Liver (tissue), 10 donors: ENCODE measurements around the gene SMYD1. TPM values are rescaled to one million over a fixed set of nuclear protein-coding genes. Genes with fewer than 3 reads are reported as not detected.

Experiments used
- DNase-seq: peaks from one replicate; pipeline ENCODE4 v3.0.0-alpha.2; 2017; ENCODE audit warnings: low spot score
- H3K27ac ChIP-seq, 2 donors: one replicate each; pipeline ENCODE4 v1.7.0; 2013; ENCODE audit warnings: inconsistent platforms in 2 of 2, low read length in 2 of 2, control low read depth in 1 of 2, low read depth in 1 of 2, mild to moderate bottlenecking in 1 of 2
- H3K27me3 ChIP-seq, 4 donors: one replicate each; pipeline versions ENCODE4 v1.6.1 to v1.7.0; 2013; ENCODE audit warnings: low read length in 3 of 4, inconsistent platforms in 1 of 4, mild to moderate bottlenecking in 1 of 4, moderate library complexity in 1 of 4; ENCODE audit not compliant: control insufficient read depth in 4 of 4, insufficient read depth in 4 of 4
- H3K36me3 ChIP-seq, 4 donors: one replicate each; pipeline versions ENCODE4 v1.6.1 to v1.7.0; 2013; ENCODE audit warnings: low read length in 3 of 4, mild to moderate bottlenecking in 3 of 4, low read depth in 1 of 4, moderate library complexity in 1 of 4; ENCODE audit not compliant: control insufficient read depth in 4 of 4, insufficient read depth in 3 of 4
- H3K4me1 ChIP-seq, 4 donors: one replicate each; pipeline versions ENCODE4 v1.6.1 to v1.7.0; 2013; ENCODE audit warnings: low read length in 3 of 4, mild to moderate bottlenecking in 3 of 4, moderate library complexity in 1 of 4; ENCODE audit not compliant: control insufficient read depth in 4 of 4, insufficient read depth in 4 of 4
- H3K4me3 ChIP-seq, 3 donors: one replicate each; pipeline versions ENCODE4 v1.6.1 to v1.7.0; 2013; ENCODE audit warnings: low read length in 3 of 3, control low read depth in 1 of 3, low read depth in 1 of 3, mild to moderate bottlenecking in 1 of 3
- H3K9ac ChIP-seq, 2 donors: one replicate each; pipeline ENCODE4 v1.7.0; 2013; ENCODE audit warnings: low read length in 2 of 2, mild to moderate bottlenecking in 2 of 2, moderate library complexity in 2 of 2, control low read depth in 1 of 2, low read depth in 1 of 2
- H3K9me3 ChIP-seq, 4 donors: one replicate each; pipeline versions ENCODE4 v1.6.1 to v1.7.0; 2013; ENCODE audit warnings: low read length in 3 of 4; ENCODE audit not compliant: control insufficient read depth in 4 of 4
- EGR1 ChIP-seq, 2 donors: IDR thresholded peaks; 2 replicates each; pipeline ENCODE4 v1.6.1; 2016 to 2018; ENCODE audit warnings: antibody characterized with exemption in 2 of 2, low read depth in 2 of 2
- FOXA2 ChIP-seq: IDR thresholded peaks from 2 replicates; pipeline ENCODE4 v1.6.1; 2016; ENCODE audit warnings: antibody characterized with exemption
- GABPA ChIP-seq, 2 donors: IDR thresholded peaks in 1 of 2; conservative IDR thresholded peaks in 1 of 2; 2 replicates each; pipeline ENCODE4 v1.6.1; 2016; ENCODE audit warnings: antibody characterized with exemption in 2 of 2, mild to moderate bottlenecking in 1 of 2, moderate library complexity in 1 of 2
- HNF4A ChIP-seq, 2 donors: conservative IDR thresholded peaks; 2 replicates each; pipeline ENCODE4 v1.6.1; 2016; ENCODE audit warnings: antibody characterized with exemption in 2 of 2, mild to moderate bottlenecking in 2 of 2
- HNF4G ChIP-seq: IDR thresholded peaks from 2 replicates; pipeline ENCODE4 v1.6.1; 2016; ENCODE audit warnings: antibody characterized with exemption
- JUND ChIP-seq, 2 donors: IDR thresholded peaks; 2 replicates each; pipeline ENCODE4 v1.6.1; 2016; ENCODE audit warnings: antibody characterized with exemption in 2 of 2
- NR2F2 ChIP-seq: IDR thresholded peaks from 2 replicates; pipeline ENCODE4 v1.6.1; 2016; ENCODE audit warnings: antibody characterized with exemption
- RAD21 ChIP-seq, 2 donors: IDR thresholded peaks; 2 replicates each; pipeline ENCODE4 v1.6.1; 2016; ENCODE audit warnings: antibody characterized with exemption in 2 of 2, mild to moderate bottlenecking in 2 of 2
- SP1 ChIP-seq: IDR thresholded peaks from 2 replicates; pipeline ENCODE4 v1.6.1; 2018; ENCODE audit warnings: antibody characterized with exemption, mild to moderate bottlenecking
- WGBS: extraction: QIAGEN DNeasy Blood & Tissue Kit; methylation state at CpG from one replicate; pipeline ENCODE4 v1.1.7; 2013; 5-methylcytosine and 5-hydroxymethylcytosine counted together
- polyA plus RNA-seq, 2 donors: library from polyadenylated mRNA; stranded (reverse) in 1 of 2; unstranded in 1 of 2; fragments of 200-250 nt in 1 of 2; fragments of >200 nt in 1 of 2; fragmentation: Nextera tagmentation in 1 of 2; extraction: Ambion mirVana in 1 of 2; gene quantifications; one replicate each; pipeline versions ENCODE4 v1.2.1 to v1.2.3, GENCODE V29; 2013 to 2015
- small RNA-seq: library from RNA; depleted of rRNA; stranded (forward); fragments of <200 nt; gene quantifications from one replicate; pipeline ENCODE3, GENCODE V24; 2014
- total RNA-seq, 2 donors: library from RNA; depleted of rRNA; stranded (reverse); fragments of >200 nt; gene quantifications; one replicate each; pipeline ENCODE4 v1.2.3, GENCODE V29; 2014
- TF ChIP-seq, protein P1 (sequence below): IDR thresholded peaks from 2 replicates; pipeline ENCODE4 v1.6.1; 2016; ENCODE audit warnings: antibody characterized with exemption
- TF ChIP-seq, protein P2 (sequence below): IDR thresholded peaks from 2 replicates; pipeline ENCODE4 v1.6.1; 2016; ENCODE audit warnings: antibody characterized with exemption
- donor health status: healthy.
- donor health status: healthy.
- donor health status: healthy.
- donor health status: healthy.
- donor health status: healthy.

Gene SMYD1
- total and polyA plus RNA-seq, 4 donors, result not detected

DNA sequence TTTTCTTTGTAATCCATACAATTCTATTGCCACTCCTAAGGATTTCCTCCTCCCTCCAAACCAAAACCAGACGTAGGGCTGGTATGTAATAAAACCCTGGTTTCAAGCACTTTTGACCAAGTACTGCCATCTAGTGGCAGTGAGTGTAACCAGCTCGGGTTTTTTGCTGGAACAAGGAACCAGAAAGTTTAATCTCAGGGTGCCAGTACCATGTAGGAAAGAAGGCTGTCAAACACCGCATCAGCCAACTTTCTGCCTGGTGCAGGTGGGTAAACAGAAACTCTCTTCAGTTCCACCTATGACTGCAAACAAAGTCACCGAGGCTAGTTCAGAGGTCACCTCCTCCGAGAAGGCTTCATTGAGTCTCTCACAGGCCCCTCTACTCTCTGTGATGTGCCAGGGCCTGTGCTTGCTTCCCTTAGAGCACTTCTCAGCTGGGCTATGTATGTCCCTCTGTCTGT, 92.4 kb downstream of the SMYD1 start (continued):
- TF ChIP-seq, protein P1, sequence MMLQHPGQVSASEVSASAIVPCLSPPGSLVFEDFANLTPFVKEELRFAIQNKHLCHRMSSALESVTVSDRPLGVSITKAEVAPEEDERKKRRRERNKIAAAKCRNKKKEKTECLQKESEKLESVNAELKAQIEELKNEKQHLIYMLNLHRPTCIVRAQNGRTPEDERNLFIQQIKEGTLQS, result peak; percentile 25
- TF ChIP-seq GABPA (IDR thresholded peaks at IDR 0.05 in 1 of 2, conservative IDR thresholded peaks at IDR 0.05 in 1 of 2) (no peak), HNF4A (conservative IDR thresholded peaks at IDR 0.05) (peak; percentile 57 to 62), FOXA2 (peak; percentile 44), SP1 (peak; percentile 61)

DNA sequence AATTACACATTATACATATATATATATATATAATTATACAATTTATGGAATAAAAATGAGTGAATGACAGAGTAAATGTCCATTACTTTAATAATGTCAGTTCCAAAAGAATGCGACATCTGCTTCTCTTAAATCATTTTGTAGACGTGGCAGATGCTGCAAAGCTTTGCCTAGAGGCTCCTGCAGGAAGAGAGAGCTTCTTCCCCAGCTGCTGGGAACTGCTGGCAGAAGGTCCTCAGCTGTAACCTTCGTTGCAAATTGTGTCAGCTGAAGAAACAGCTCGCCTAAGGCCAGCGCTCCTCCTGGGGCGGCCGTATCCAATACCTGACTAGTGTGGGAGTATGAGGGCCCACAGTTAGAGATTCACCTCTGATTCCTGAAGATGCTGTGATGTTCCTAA, 92.9 kb downstream of the SMYD1 start:
- Histone ChIP-seq H3K9ac (no peak overlapping the region), H3K4me3 (no peak overlapping the region), H3K36me3 (no peaks in the 10 kb centered on the region), H3K27ac (no peak overlapping the region), H3K27me3 (no peaks in the 10 kb centered on the region), H3K9me3 (no peaks in the 10 kb centered on the region), H3K4me1 (peaks cover 0 to 25% (median 8%) of the 10 kb centered on the region in 4 donors)
- DNase-seq, result no peak
- WGBS, result 86% methylated on average over 7 of the region's 7 CpGs
- TF ChIP-seq HNF4G, result no peak
- no peak for TF ChIP-seq EGR1 (IDR thresholded peaks at IDR 0.05; ENCODE audit: low read depth in 2 of 2)
- no peak for TF ChIP-seq RAD21 (IDR thresholded peaks at IDR 0.05)
- no peak for TF ChIP-seq GABPA (IDR thresholded peaks at IDR 0.05 in 1 of 2, conservative IDR thresholded peaks at IDR 0.05 in 1 of 2)

DNA sequence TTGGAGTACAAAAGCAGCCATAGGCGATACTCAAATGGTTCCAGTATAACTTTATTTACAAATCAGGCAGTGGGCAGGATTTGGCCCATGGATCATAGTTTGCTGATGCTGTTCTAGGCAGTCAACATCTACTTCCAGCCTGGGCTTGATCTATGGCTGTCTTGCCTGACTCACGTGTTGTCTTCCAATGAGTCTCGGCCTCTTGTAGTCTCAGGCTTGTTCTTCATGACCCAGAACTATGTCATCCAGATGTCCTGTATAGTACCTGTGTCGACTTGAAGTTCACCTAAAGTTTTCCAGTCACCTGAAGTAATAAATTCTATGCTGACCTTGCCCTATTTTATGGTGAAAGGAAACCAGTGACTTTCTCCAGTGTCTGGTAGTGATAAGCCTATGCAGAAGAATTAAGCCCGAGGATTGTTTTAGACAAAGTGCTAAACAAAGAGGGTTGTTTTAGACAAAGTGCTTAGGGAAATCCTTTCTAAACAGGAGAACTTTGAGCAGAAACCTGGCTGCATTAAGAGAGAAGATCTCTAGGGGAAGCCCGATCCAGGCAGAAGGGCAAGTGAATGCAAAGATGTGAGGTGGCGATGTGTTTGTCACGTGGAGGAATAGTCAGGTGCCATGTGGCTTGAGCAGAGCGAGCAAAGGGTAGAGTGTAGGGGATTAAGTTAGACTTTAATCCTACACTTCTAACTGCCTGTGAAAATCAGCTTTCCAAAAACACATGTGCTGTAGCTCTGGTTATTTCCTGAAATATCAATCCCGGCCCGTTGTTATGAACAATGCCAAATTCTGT, 94.0 kb downstream of the SMYD1 start:
- H3K36me3 ChIP-seq, result no peaks in the 10 kb centered on the region
- no peaks in the 10 kb centered on the region for H3K9me3 ChIP-seq
- no peak overlapping the region for H3K27ac ChIP-seq
- TF ChIP-seq HNF4A (conservative IDR thresholded peaks at IDR 0.05) (peak in 1 of 2 donors; percentile 40), JUND (IDR thresholded peaks at IDR 0.05) (no peak), NR2F2 (no peak)
- TF ChIP-seq, protein P2, sequence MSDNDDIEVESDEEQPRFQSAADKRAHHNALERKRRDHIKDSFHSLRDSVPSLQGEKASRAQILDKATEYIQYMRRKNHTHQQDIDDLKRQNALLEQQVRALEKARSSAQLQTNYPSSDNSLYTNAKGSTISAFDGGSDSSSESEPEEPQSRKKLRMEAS, result no peak
- H3K4me3 ChIP-seq, result no peak overlapping the region
- DNase-seq, result no peak
- WGBS, result 77% methylated on average over 11 of the region's 11 CpGs
- peaks cover 0 to 25% (median 8%) of the 10 kb centered on the region in 4 donors for H3K4me1 ChIP-seq
- H3K27me3 ChIP-seq, result no peaks in the 10 kb centered on the region
- no peak overlapping the region for H3K9ac ChIP-seq

Small RNA genes lying within 50 kb of the gene (small RNA-seq; reads per million reads assigned to genes)
- gene MIR4780, result not detected

Other genes with a start within 250 kb of the SMYD1 start
- under 1 TPM; 0.75 to 0.98 TPM for gene RGPD2, start 242.0 kb upstream of the SMYD1 start, total RNA-seq
- gene RGPD2, start 242.0 kb upstream of the SMYD1 start, polyA plus RNA-seq, result 1 to 10 TPM in 1 of 2 donors, under 1 TPM in 1; 0.25 to 4.9 TPM
- not detected for gene RNU2-63P, start 51.3 kb upstream of the SMYD1 start, total RNA-seq
- not detected for gene RNU2-63P, start 51.3 kb upstream of the SMYD1 start, polyA plus RNA-seq
- gene KRCC1, start 12.0 kb upstream of the SMYD1 start, total RNA-seq, result 10 to 100 TPM in 1 of 2 donors, 1 to 10 TPM in 1; 7.0 to 10.0 TPM
- gene KRCC1, start 12.0 kb upstream of the SMYD1 start, polyA plus RNA-seq, result 10 to 100 TPM; 12.9 to 14.8 TPM
- gene FABP1, start 60.2 kb downstream of the SMYD1 start, total RNA-seq, result 1,000 to 10,000 TPM in 1 of 2 donors, 100 to 1,000 TPM in 1; 975 to 1,486 TPM
- 1,000 to 10,000 TPM; 3,125 to 7,337 TPM for gene FABP1, start 60.2 kb downstream of the SMYD1 start, polyA plus RNA-seq
- gene THNSL2, start 102.5 kb downstream of the SMYD1 start, total RNA-seq, result 10 to 100 TPM in 1 of 2 donors, 1 to 10 TPM in 1; 6.9 to 50.9 TPM
- gene THNSL2, start 102.5 kb downstream of the SMYD1 start, polyA plus RNA-seq, result 10 to 100 TPM; 15.6 to 18.7 TPM